HG02763 (cell line): ENCODE results near the gene MPPED1.

ENCODE experiments used
- ATAC-seq: cut with Tn5 transposase; IDR thresholded peaks from one replicate; pipeline ENCODE4 v1.9.1; 2021; ENCODE audit warnings: mild to moderate bottlenecking, moderate library complexity; ENCODE audit not compliant: unreplicated experiment

MPPED1 gene

DNA sequence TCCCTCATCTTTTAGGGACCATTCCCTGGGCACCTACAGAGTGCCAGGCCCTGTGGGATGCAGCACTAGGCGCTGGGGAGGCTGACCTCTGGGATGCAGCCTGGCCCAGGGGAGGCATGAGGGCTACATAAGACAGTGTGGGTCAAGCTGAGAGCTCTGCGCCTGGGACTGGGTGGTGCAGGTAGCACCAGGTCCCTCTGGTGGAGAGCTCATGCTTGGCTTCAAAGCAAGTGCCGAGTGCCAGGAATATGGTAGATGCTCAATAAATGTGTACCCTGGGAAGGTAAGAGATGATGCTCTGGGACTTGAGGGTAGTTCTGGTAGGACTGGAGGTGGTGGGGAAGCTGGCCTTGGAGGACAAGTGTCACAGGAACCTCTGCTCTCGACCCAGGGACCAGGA lies 2.0 kb upstream of the MPPED1 start:
- no peak for ATAC-seq

DNA sequence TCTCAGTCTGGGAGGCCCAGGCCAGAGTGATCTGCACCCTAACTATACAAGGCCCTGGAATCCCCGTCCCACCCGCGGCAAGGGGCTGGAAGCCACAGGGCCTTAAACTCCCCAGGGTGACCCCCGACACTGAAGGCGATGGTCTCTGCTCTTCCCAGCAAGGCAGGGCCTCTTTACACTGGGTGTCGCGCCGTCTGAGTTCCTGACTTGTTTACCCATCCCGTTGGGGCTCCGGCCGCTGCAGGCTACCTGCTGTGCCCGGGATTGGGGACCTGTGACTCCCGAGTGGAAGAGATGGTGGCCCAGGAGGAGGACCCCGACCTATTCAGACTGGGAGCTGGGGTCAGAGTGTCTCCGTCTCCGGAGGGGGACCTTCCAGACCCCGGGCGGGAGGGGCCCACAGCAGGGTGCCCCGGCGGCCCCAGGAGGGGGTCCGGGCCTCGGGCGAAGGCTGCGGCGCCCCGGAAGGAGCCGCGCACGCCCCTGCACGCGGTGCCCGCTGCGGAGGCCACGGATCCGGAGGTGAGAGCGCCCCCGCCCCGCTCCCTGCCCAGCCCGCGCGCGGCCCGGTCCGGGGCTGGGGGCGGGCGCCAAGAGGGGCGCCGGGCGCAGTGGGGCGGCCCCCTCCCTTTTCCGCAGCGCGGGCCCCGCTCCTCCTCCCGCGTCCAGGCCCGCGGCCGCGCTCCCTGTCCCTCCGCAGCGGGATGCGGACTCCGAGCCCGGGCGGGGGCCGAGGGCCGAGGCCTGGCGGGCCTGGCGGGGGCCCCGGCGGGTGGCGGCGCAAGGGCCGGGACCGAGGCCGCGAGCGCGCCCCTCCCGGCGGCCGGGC lies 560 bp upstream of the MPPED1 start:
- ATAC-seq, result no peak

DNA sequence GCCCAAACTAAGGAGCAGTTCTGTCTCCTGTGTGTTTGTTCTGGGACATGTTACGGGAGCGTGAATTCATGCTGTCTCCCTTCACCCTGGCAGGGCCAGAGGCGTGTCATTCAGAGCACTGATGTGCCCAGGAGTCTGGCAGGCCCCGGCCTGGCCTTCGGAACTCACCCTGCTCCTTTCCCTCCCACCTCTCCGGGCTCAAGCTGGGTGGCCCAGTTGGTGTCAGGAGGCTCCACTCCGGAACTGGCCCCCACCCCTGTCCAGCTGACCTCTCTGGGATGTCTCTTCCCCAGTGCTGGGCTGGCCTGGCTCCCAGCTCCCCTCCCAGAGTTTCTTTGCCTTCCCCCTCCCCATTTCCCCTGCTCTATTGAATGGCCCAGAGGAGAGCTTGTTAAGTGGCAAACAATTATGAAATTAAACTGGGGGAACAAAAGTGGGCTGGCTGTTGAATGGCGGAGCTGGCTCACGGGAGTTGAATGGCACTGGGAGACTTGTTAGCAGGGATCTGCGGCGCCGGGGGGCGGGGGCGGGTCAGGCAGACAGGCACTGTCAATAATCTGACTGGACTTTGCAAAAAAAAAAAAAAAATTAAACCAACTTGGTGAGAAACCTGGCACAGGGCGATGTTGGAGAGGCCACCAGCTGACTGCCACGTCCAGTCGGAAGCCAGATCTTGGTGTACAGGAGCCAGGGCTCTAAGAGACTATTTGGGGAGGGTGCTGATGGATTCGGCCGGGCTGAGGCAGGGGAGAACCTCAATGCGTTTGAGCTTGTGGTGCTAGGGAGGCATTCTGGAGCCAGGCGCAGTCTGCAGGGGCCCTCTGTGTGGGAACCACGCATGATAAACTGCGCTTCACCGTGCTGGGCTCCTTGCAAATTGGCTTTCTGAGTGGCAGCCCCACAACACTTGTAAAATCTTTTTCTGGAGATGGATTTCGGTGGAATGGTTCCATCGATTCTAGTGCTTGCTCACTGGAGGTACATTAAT lies 1.3 kb downstream of the MPPED1 start:
- ATAC-seq, result no peak

DNA sequence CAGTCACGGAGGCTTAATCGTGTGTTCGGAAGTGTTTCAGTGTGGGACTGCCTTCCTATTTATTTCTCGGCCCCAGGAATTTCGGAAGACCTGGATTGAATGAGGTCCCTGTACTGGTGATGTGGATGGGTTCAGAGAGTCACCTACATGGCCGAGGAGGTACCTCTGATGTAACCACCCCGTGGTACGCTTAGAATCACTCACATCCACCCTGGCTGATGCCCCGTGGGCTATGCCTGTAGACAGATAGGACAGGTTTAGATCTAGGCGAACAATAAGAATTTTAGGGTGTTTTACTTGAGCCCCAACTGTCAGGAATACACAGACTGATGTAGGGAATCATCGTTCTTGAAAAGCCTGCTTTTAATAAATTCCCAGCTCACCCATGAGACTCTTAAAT lies 2.0 kb downstream of the MPPED1 start:
- no peak for ATAC-seq

DNA sequence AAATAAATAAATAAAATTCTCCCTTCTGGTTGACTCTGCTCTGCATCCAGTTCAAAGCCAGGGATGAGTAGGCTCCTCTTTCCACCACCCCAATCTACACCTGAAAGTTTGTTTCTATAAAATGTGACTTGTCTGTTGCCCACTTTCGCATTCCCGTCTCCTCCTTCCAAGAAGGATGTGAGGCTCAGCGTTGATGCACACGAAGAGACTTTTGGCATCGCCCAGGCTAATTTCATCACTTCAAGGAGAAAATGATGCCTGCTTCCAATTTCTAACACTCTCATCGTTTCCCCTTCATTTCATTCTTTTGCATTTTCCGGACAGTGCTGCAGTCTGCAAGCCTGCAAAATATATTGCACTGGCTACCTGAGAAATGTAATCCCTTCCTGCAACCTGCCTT lies 3.9 kb downstream of the MPPED1 start:
- no peak for ATAC-seq

DNA sequence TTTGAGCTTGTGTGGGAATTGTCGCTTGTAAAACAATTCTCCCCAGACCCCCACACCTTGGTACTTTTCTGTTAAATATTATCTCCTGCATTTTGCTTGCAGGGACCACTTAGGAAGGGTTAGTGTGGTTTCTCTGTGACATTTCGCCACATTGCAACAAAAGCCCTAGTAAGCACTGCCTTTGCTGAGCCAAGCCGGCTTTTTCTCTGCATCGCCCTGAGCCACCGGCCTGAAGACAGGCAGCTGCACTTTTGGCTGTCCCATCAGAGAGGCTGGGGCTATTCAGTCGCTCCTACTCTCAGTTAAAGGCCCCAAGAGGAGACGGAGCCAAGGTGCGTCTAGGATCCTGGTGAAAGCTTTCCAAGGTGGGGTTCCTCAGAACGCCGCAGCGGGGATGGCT lies 5.7 kb downstream of the MPPED1 start:
- no peak for ATAC-seq

DNA sequence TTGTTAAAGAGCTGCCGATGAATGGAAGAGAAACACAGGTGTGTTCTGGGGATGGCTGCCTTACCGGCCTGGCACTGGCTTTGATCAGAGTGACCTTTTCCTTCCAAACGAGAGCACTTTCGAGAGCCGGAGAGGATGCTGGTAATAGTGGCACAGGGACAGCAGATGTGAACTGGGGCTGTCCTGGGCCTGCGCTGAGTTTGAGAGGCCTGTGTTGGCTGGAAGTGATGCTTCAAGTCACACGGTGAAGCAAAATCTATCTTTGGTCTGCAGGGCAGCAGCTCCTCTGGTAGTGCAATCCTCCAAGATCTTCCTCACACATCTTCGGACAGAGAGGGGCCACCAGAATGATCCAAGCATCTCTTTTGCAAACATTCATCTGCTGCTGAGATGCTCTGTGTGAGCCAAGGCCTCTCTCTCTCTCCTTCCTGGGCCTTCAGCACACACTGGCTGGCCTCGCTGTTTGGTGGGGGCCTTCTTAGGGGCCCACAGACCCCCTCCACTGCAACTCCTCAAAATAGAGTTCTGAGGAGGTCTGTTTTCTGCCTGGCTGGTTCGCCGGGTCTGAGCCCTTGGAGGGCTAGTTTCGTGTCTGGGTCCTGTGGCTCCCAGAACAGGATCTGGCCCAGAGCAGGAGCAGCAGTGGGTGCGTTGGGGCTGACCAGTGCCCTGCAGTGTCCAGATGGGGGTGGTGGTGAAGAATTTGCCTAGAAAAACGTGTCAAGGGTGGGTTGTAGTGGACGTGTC lies 6.4 kb downstream of the MPPED1 start:
- ATAC-seq, result no peak

DNA sequence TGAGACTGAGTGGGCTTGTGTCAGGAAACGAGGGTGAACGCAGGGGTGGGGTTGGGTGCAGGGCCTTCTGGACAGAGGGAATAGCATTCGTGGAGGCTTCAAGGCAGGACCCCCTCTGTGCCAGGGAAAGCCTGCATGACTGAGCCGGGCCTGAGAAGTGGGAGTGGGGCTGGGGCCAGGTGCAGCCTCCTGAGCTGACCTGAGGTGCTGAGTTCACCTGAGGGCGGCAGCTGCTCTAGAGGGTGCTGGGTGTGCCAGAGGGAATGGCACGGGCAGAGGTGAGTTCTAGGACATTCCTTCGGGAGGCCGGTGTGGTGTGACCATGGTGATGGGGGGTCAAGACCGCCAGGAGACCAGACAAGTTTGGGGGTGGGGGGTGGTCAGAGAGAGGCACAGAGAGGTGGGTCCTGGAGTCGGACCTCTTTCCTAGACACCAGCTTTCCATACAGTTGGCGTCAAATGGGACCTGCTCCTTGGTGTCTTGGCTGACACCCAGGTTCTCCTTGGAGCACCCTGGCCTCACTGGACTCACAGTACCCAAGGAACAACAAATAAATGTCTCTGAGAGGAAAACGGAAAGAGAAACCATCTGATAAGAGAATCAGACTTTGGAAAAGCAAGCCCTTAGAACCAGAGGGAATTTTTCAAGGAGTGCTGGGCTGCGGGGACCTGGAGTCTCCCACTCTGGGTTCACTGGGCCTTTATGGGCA lies 7.7 kb downstream of the MPPED1 start:
- ATAC-seq, result no peak

DNA sequence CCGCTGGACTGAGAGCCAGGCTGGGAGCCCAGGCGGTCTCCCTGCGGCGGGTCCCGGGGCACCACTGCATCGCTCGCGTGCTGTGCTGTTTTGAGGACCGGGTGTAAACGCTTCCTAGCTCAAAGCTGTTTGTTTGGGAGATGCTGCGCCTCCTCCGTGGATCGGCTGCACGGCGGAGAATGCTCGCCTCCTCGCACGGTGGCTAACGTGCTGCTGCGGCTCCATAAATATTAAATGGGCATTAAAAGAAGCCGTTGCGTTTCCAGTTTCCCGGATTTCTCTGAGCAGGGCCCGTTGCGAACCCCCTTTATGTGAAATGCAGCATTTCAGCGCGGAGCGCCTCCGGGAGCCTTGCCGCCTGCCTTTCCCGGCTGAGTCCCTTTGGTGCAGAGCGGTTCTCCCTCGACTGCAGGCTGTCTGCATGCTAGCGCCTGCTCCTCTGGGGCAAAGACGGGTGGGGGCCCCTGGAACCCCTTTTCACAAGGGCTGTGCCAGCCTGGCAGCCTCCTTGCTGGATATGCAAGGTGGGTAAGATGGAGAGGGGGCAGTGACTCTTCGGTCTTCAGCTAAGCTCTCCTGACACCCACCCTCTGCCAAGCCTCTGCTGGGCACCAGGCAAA lies 9.3 kb downstream of the MPPED1 start:
- ATAC-seq, result no peak

DNA sequence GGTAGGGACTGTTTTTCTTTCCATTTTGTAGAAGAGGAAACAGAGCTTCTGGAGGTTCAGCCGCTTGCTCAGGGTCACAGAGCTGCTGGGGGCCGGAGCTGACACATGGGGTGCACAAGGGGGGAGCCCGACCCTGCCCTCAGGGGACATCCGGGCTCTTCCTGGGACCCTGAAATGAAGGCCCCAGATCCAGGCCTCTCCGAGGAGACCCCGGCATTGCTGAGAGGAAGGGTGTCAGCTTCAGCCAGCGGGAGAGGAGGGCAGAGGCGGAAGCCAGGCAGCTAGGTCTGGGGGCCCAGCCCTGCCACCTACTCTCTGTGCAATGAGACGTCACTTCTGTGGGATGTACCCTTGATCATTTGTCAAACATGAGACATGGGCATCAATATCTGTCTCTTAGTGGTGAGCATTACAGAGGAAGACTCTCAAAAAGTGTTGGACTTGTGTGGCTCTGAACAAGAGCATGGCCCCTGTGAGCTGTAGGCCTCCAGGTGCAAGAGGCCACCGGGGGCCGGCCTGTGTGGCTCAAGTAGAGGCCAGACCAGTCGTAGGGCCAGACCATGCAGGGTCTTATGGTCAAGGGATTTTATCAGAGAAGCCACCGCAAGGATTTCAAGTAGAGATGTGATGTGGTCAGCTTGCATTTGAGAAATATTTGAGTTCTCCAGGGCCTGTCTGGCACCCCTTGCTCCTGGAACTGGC lies 10.3 kb downstream of the MPPED1 start:
- no peak for ATAC-seq

DNA sequence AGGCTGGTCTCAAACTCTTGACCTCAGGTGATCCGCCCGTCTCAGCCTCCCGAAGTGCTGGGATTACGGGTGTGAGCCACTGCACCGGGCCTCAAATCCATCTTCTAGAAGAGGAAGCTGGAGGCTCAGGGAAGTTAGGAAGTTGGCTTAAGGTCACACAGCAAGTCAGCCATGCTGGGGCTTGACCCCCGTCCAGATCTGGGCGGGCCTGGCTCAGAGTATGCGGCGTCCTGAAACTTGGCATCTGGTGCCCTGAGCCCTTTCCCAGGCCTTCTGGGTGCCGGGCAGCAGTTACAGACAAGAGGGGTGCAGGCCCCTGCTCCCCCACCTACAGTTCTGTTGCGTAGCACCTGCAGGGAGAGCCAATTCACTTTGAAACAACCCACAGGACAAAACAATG lies 11.2 kb downstream of the MPPED1 start:
- ATAC-seq, result no peak

DNA sequence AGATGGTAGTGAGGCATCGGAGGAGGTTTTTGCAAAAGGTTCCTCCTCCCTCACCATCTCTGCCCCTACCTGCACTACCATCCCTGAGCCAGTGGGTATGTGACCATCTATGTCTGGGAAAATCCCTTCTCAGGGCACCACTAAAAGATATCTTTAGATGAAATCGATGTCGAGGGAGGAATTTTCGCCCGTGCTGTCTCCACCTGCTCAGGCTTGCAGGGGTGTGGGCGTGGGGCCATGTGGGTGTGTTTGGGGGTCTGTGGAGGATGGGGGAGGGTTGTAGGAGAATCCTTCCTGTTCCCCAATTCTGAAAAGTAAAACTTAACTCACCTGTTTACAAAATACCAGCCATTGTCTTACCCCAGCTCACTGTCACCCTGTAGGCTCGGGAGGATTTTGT lies 12.4 kb downstream of the MPPED1 start:
- no peak for ATAC-seq

DNA sequence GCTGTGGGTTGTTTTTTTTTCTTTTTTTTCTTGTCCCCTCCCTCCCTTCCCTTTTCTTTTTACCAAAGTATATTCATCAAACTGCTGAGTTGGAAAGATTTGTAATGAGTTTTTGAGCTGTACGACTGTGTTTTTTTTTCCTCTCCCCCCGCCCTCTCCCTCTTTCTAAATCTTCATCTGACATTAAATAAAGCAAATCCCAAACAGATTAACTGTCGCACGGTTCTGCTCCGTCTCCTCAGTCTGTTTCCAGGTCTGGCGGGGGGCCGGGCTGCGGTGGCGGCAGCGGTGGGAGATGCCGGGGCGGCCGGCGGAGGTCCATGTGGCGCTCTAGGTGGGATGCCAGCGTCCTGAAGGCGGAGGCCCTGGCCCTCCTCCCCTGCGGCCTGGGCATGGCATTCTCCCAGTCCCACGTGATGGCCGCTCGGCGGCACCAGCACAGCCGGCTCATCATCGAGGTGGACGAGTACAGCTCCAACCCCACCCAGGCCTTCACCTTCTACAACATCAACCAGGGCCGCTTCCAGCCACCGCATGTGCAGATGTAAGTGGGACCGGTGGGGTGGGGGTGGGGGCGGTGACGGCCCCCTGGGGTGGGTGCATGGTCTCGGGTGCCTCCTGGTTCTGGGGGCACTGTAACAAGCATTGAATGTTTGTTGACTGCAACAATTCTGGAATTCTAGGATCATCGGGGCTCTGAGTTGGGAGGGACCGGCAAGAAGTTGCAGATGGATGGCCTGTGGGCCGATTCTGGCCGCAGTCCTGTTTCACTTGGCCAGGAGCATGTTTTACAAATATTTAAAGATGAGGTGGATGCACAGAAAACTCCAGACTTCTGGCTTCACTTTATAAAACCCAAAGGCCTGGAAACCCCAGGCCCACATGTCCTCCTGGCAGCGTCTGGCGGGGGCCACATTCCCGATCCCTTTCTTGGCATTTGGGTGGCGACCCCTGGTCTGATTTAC lies 13.1 kb downstream of the MPPED1 start:
- ATAC-seq, result no peak

DNA sequence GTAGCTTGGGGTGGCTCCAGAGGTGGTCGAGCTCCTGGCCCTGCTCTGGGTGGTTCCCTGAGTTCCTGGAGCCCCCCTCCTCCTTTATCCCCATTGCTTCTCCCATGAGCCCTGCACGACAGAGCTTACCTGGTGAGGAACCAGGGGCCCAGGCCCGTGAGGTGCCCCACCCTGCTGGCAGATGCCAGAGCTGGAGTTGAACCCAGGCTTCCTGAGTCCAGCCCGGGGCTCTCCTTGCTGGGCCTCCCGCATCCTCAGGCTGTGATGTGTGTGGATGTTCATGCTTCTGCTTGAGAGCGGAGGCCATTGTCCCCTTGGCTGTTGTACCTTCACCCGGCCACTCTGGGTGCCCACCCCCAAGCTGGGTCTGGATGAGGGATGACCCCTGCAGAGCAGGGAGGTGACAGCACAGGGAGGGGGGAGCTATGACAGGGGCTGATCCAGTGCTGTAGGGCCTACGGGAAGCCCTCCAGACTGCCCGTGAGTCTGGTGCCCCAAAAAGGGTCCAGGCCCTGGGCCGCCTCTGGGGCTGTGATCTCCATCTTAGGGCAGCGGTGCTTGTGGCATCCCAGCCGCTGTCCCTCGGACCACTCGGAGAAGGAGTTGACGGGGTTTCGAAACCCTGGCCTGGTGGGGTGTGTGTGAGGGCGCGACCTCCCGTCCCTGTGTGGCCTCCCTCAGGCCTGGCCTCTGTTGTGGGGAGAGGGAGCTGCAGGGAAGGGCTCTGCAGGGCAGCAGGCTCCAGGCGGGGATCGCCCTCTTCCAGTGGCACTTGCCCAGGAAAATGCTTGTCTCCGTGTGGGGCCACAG lies 14.4 kb downstream of the MPPED1 start:
- no peak for ATAC-seq

DNA sequence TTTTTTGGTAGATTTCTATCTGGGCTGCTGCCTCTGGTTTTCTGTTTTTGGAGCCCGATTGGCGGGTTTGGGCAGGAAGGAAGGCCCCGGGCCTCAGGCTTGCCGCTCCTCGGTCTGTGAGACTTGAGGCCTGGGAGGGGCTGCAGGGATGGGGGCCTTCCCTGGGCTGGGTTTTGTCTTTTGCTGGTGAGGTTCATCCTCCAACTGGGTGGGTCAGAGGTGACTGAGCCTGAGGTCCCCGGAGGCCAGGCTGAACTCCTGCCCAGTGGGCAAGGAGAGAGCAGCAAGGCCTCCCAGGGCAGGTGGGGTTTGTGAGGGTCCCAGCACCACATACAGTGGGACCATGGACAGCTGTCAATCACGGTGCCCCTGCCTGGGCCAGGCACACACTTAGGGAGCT lies 15.0 kb downstream of the MPPED1 start:
- no peak for ATAC-seq

DNA sequence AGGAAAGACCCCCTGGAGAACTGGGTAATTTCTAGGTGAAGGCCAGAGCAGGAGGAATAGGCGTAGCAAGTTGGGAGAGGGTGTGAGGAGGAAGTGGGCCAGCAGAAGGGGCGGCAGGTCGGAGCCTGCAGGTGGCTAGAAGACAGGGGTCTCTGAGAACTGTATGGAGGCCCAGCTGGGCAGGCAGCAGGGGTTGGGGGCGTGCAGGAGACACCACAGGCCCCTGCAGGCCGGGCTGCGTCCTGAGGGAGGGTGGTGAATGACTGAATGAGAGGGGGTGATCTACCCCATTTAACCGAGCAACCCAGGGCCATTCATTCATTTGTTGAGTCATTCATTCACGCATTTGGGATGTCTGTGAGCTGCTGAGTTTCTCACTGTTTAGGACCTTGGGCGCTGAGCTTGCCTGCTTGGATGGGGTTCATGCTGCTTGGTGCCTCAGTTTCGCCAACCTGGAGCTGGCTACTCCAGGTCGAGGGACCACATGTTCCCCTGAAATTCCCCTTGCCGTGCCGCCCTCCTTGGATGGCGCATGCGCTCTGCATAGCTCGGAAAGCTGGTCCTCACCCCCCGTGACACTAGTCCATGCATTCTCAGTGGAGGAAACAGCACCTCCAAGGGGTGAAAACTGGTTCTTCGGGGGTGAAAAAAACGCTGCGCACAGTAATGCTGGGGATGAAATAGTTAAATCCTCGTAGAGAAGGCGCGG lies 15.6 kb downstream of the MPPED1 start:
- ATAC-seq, result no peak

DNA sequence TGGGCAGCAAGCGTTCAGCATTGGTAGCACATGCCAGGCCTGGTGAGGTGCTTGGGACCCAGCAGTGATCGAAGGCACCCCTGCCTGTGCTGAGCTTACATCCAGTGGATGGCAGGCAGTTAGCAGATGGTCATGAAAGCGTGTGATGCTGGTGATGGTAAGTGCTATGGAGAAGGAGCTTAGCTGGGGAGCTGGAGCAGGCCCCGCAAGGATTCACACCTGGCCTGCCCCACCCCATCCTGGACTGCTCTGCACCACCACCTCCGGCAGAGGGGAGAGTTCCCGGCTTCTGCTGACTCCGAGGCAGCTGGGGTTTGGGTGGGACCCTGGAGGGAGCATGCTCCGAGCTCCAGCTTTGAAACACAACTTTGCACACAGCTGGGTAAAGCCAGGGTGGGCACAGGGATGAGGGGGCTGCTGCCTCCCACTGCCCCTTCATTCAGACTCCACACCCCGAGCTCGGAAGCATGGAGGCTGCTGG lies 16.2 kb downstream of the MPPED1 start:
- no peak for ATAC-seq
